ENCODE results near the gene IGHMBP2. TPM values are rescaled to one million over a fixed set of nuclear protein-coding genes. Genes with fewer than 3 reads are reported as not detected.

The IGHMBP2 gene
- total and polyA plus RNA-seq, 9 of the 15 experiments (the other 6 are each of a cell fraction or from before 2014, with no cell fraction given), result 1.6 to 24.8 (median 14.5) TPM

- no peak for TF ChIP-seq ZNF407 (IDR thresholded peaks at IDR 0.05; ENCODE audit: low read depth)
- TF ChIP-seq ESRRA (IDR thresholded peaks at IDR 0.05; ENCODE audit: borderline replicate concordance, low read depth), result no peak
- no peak for TF ChIP-seq ZNF695 (CRISPR knock-in tag; IDR thresholded peaks at IDR 0.05)
- no peak for TF ChIP-seq GTF2F1 (IDR thresholded peaks at IDR 0.05; ENCODE audit: low read depth, low read length)
- TF ChIP-seq E4F1 (CRISPR knock-in tag; IDR thresholded peaks at IDR 0.05; ENCODE audit: borderline replicate concordance), result no peak
These were observed 34.4 kb downstream of the IGHMBP2 start (continued) for GRCh38 chr11:68938088-68938487.
